ACHN (cell line): ENCODE results near the gene PDGFD.

Experiments used
- DNase-seq: peaks from one replicate; pipeline ENCODE4 v3.0.0-alpha.2; 2015
- in situ Hi-C: cut with HindIII; loops from 2 replicates; pipeline ENCODE4 v1.10.0; 2017; ENCODE audit warnings: low sequenced_read_pairs, low pct_ligation_motif_present, low pct_unique_long_range_greater_than_20kb

Gene PDGFD

DNA sequence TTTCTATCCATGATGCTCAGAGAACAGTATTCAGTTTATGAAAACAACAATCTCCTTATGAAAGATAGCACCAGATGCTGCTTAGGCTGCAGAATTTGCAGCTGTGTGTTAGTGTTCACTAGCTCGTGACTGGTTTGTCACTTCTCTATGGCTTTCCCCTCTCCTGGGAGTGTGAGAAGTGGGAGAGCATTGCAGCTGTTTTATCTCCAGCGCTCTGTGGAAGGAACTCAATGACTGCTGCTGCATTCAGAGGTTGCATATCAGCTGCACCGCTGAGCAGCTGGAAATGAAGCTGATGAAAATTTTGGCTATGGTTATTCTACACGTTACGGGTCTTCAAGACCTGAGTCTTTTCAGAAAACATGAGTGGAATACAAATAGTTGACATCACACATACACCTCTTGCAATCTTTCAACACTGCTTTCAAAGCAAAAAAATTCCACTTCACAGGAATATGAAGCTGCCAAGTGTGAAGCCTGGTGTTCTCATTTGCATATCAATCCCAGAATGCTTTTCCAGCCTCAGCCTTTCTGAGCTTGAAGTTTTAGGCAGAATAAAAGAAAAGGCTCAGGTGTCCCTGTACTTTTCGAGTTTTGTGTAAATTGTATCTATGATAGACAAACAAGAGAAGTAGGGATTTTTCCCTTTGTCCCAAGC, 276.8 kb downstream of the PDGFD start:
- DNase-seq = no peak
- in situ Hi-C loops = no loop called here

DNA sequence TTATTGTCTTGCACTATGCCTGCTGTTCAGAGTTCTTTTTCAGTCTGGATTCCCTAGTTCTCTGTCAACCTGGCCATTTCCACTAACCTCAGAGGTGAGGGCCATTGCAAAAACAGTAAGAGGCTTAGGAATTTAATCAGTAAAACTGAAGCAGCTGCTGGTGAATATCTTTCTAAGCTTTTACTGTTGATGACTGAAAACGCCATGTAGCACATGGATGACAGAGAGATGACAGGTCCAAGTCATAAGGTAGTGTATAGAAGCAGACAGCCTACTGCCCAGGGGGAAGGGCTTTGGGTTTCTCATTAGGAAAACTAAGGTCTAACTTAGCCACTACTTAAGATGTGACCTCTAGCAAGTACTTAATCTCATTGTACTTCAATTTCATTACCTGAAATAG, 280.1 kb downstream of the PDGFD start:
- no peak for DNase-seq
- in situ Hi-C loops = no loop called here

DNA sequence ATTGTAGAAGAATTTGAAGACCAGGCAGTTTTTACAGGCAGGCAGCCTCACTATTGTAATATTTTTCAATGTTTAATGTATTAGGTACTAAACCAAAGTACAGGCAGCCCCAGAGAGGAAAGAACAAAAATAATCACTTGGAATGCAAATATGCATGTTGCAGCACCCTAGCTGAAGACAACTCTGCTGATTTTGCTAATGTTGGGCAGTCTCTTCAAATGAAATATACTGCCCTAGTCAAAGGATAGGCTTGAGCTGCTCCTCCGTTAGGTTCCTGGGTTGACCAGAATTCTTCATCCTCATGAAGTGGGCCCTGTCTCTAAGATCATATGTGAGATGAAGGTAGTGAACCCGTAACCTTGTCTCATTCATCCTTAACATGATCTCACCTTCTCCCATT, 280.7 kb downstream of the PDGFD start:
- in situ Hi-C loops = no loop called here
- DNase-seq = no peak

DNA sequence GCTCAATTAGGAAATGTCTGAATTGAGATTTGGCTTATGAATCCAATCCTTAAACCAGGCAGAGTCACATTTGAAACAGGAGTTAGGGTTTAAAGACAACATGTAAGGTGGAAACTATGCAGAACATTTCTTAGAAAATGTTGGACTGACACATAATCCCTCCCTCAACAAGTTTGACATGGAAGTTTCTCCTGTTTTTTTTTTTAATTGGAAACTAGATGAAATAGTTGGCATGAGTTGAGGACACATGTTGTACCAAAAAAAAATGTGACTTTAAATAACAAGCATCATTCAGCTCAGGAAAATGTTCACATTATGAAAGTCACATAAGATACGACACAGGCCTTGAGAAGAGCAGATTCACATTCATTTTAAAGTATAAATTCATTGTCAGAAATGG, 282.4 kb downstream of the PDGFD start:
- in situ Hi-C loops = no loop called here
- DNase-seq = no peak

DNA sequence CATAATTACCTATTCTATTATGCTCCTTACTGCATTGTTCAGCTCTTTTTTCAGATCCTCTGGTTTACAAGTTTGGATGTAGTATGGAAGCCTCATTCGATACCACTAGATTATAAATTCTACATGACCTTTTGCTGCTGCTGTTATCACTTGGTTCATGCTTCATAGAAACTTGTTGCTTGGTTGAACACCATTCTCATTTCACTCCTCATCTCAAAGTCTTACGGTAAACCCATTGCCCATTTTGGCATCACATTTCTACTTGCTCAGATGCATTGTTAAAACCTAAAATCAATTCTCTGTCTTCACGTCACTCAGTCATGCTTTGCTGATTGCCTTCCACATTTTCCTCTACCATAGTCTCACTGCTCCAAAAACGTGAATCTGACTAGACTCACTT, 283.0 kb downstream of the PDGFD start:
- no peak for DNase-seq
- in situ Hi-C loops = no loop called here

DNA sequence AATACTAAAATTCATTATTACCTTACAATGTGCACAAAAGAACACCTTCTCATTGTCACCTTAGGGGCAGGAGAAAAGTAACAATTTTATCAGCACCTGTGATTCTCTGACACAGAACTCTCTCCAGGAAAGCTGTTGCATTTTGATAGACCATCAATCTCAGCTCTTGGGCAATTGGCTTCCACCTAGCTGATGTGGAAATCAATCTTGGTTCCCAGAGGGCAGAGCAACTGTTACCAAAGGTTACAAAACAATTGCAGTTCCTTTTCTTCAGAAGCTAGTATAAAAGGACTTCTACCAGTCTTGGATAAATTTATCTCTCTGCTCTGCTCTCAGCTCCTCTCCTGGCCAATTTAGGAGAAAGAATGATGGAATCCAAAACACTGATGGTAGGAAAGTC, 285.3 kb downstream of the PDGFD start:
- no peak for DNase-seq

DNA sequence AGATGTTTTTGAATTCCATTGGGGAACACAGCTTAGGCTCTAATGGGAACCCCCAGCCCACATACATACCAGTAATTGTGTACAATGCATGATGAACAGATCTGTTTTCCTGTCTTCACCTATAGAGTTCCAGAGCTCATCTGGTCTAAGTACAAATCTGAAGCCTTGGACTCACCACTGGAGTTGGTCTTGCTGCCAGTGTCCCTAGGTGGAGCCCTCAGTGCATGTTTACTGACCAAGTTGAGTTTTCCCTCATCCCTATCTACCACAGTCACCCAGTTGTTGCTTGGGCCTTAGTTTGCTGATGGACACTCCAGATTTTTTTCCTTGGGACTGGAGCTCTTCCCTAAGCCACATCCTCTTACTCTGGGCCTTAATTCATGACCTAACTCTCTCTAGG, 286.7 kb downstream of the PDGFD start:
- DNase-seq = no peak
- in situ Hi-C loops = no loop called here

More for the DNA sequence above, 285.3 kb downstream of the PDGFD start:
- in situ Hi-C loops = no loop called here

DNA sequence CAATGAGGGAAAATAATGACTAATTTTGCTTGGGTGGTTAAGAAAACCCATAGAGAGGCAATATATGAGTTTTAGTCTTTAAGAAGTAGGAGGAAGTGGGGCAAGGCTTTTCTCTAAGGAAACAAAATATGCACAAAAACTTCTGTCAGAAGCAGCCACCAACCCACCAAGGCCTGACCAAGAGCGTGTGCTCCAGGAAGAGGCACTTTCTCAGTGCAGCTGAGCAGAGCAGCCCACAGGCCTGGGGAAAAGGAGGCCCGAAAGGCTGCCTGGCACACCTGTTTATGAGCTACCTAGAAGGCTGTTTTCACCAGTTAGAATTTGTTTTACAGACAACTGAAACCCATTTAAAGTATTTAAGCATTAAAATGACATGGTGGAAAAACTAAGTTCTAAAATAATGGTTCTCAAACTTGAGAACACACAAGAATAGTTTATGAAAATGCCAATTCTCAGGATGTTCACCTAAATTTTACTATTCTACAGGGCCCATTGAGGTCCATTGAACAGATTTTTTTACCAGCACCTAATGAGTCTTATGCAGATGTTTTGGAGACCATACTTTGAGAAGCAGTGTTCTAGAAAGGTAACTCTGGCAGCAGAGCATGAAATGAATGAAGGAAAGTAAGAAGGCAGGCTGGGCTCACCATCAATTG, 288.0 kb downstream of the PDGFD start:
- no peak for DNase-seq
- in situ Hi-C loops = no loop called here

DNA sequence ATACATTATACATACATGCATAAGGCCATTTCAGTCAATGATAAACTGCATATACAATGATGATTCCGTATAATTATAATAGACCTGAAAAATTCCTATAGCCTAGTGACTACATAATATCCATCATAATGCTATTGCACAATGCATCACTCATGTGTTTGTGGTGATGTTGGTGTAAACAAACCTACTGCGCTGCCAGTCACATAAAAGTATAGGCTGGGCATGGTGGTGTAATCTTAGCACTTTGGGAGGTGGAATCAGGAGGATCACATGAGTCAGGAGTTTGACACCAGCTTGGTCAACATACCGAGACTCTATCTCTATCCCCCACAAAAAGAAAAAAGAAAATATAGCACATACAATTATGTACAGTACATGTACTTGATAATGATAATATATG, 291.2 kb downstream of the PDGFD start:
- no peak for DNase-seq
- in situ Hi-C loops = no loop called here

DNA sequence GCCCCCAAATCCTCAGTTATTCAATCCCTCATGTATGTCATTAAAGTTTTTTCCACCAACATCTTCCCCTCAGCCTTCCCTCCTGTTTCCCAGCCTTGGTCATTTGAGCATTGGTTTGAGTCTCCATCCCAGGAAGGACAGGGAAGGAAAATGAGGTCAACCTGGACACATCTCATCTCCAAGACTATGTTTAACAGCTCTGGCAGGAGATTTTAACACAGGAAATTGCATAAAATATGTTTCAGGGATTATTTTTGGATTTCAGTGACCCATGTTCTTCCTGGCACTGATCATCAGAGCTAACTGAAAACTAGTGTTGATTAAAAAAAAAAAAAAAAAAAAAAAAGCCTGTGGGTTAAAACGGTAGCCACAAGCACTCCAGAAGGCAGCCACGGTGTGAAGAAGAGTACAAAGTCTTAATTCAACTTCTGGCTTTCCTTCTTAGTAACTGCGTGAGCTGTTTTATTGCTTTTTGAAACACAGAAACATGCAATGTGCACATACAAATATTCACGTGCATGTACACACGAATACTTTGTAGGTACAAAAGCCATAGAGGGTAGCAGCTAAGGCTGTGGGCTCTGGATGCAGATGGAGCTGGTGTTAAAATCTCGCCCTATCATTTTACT, 291.9 kb downstream of the PDGFD start:
- DNase-seq = no peak
- in situ Hi-C loops = no loop called here

DNA sequence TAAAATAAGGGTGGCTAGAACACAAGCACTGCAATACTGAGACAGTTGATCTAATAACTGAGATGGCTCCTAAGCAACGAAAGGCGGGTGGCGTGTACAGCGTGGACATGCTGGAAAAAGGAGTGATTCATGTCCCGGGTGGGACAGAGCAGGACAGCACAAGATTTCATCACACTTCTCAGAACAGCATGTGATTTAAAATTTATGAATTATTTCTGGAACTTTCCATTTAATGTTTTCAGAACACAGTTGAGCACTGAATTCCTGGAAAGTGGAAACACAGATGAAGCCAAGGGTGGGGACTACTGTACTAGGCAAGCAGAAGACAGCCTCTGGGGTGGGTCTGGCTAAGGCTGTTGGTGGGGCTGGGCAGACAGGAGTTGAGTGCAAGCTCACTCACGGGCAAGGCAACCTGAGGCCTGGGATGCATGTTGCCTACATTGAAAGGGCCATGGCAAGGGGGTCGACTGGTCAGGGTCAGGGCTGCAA, 293.1 kb downstream of the PDGFD start:
- no peak for DNase-seq
- in situ Hi-C loops = no loop called here

DNA sequence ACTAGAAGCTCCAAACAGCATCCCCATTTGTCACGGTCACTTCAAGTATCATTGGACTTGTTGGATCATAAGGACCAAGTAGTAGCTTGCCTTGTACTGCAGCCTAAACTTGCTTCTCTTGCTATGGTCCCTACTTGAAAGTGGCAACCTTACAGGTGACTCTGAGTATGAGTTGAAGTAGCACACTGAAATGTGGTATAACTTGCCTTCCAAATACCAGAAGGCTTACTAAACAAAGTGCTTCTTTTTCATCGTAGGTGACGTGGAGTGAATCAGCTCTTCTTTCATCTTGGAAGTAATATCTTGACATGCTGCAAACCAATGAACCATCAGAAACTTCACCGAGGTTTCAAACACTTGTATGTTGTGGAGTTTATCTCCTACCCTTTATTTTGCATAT, 296.5 kb downstream of the PDGFD start:
- in situ Hi-C loops = no loop called here
- DNase-seq = no peak

DNA sequence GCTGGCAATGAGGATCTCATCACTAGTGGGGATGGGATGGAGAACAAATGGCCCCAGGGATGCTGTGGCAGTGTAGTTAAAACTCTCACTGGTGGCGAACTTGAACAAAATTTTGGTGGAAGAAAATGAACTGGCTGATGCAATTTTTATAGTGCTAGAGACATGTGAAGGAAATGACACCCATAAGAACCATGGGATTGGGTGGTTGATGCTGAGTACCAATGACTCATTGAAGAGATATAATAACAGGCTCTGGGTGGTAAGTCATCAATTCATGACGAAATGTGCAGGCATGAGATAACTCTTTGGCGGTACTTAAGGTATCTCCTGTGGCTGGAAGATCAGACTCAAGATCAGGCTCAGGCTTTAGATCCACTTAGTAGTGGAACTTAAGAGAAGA, 300.4 kb downstream of the PDGFD start:
- no peak for DNase-seq
- in situ Hi-C loops = no loop called here

DNA sequence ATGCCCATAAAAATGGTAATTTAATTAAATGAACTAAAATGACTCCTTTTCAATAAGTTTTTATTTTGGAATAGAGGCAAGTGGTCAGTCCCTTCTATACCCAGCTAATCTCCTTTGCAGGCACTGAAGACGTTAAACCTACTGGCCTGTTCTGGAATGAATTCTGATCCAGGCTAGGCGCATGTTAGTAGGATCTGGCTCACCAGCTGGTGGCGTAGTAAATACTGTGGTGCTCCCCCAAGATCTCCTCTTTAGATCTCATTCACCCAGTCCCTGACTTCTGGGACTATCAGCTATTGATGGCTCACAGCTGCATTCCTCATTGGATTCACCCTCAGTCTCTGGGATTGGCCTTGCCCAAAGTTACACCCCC, 301.2 kb downstream of the PDGFD start:
- in situ Hi-C loops = no loop called here
- no peak for DNase-seq

DNA sequence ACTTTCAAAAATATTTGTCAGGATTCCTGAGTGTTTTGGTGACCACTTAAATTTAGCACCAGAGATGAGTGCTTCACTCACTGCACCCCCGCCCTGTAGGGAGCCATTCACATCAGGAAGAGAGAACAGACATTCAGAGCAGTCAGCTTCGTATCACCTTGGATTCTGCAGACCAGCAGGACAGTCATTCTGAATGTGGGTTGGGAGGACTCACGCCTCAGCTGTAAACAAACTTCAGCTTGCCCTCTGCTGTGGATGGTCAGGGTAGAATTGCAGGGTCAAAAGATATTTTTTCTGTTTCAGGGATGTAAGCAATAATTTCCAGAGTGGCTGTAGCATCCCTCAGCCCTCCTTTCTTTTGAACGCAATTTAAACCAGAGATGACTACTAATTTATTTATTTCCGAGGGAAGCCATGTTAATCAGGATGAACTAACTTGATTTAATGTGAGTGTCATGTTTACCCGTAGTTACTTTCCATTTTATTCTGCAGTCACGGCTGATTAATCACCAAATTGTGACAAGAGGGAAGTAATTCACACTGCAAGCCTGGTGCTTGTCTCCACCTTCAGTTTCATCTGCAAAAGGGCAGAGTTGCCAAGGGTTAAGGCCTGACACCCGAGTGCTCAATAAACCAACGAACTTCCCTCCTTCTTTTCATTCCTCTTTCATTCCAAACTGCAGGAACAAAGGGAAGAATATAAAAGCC, 301.7 kb downstream of the PDGFD start:
- in situ Hi-C loops = no loop called here
- DNase-seq = no peak
